ENCODE results near the gene RGS4. TPM values are rescaled to one million over a fixed set of nuclear protein-coding genes. Genes with fewer than 3 reads are reported as not detected.

Gene RGS4
- total RNA-seq, 1 donor from 2014 or later: 6.9 TPM

DNA sequence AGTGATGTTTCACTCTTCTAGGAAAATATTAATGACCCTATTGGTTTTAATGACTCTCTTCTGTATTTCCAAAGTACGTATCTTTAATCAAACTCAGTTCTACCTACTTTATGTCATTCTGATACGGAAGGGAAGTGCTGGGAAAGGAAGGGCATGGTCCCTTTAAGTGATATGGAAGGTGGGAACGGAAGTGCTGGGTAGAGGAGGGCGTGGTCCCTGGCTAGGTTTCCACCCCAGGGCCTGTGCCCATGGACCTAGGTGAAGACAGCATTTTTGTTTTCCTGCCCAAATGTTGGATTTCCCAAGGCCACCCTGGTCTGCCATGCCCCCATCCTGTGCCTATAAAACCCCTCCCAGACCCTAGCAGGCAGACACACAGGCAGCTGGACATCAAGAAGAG, 24.0 kb downstream of the RGS4 start:
- Histone ChIP-seq H3K27ac (no peak overlapping the region), H3K36me3 (no peaks in the 10 kb centered on the region), H3K9me3 (no peaks in the 10 kb centered on the region), H3K27me3 (no peaks in the 10 kb centered on the region), H3K4me1 (no peaks in the 10 kb centered on the region), H3K4me3 (no peak overlapping the region)
- TF ChIP-seq CTCF (IDR thresholded peaks at IDR 0.05) (no peak), POLR2A (IDR thresholded peaks at IDR 0.05) (no peak), POLR2AphosphoS5 (IDR thresholded peaks at IDR 0.05; ENCODE audit: insufficient read depth in 1 of 2, low read depth in 1 of 2) (no peak)
- intact Hi-C loops (cut with DNase I): no loop called here
- DNase-seq (ENCODE audit: extremely low spot score in 2 of 2): no peak

DNA sequence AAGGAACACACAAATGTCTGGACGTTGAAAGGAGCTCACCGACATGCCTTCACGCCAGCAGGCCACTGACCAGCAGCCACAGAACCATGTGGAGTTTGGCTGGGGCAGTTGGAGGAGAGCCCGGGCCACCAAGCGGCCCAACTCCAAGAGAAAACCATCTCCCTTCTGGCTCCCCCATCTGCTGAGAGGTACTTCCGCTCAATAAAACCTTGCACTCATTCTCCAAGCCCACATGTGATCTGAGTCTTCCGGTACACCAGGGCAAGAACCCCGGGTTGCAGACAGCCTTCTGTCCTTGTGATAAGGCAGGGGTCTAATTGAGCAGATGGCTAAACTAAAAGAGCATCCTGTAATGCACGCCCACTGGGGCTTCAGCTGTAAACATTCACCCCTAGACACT, 24.4 kb downstream of the RGS4 start:
- H3K27me3 ChIP-seq: no peaks in the 10 kb centered on the region
- no peaks in the 10 kb centered on the region for H3K9me3 ChIP-seq
- DNase-seq (ENCODE audit: extremely low spot score in 2 of 2): no peak
- TF ChIP-seq POLR2A (IDR thresholded peaks at IDR 0.05): no peak
- no peak for TF ChIP-seq CTCF (IDR thresholded peaks at IDR 0.05)
- TF ChIP-seq POLR2AphosphoS5 (IDR thresholded peaks at IDR 0.05; ENCODE audit: insufficient read depth in 1 of 2, low read depth in 1 of 2): no peak
- intact Hi-C loops (cut with DNase I): no loop called here
- no peak overlapping the region for H3K4me3 ChIP-seq
- no peak overlapping the region for H3K27ac ChIP-seq
- H3K36me3 ChIP-seq: no peaks in the 10 kb centered on the region
- no peaks in the 10 kb centered on the region for H3K4me1 ChIP-seq

- intact Hi-C loops (cut with DNase I): no loop called here
- DNase-seq (ENCODE audit: extremely low spot score in 2 of 2): no peak
- H3K27ac ChIP-seq: no peak overlapping the region
- no peaks in the 10 kb centered on the region for H3K27me3 ChIP-seq
- no peaks in the 10 kb centered on the region for H3K4me1 ChIP-seq
- TF ChIP-seq POLR2AphosphoS5 (IDR thresholded peaks at IDR 0.05; ENCODE audit: insufficient read depth in 1 of 2, low read depth in 1 of 2): no peak
- no peak for TF ChIP-seq POLR2A (IDR thresholded peaks at IDR 0.05)
- TF ChIP-seq CTCF (IDR thresholded peaks at IDR 0.05): no peak
- H3K9me3 ChIP-seq: no peaks in the 10 kb centered on the region
- H3K4me3 ChIP-seq: no peak overlapping the region
- H3K36me3 ChIP-seq: no peaks in the 10 kb centered on the region
Observed at GRCh38 chr1:163094182-163094581, 25.0 kb downstream of the RGS4 start.

DNA sequence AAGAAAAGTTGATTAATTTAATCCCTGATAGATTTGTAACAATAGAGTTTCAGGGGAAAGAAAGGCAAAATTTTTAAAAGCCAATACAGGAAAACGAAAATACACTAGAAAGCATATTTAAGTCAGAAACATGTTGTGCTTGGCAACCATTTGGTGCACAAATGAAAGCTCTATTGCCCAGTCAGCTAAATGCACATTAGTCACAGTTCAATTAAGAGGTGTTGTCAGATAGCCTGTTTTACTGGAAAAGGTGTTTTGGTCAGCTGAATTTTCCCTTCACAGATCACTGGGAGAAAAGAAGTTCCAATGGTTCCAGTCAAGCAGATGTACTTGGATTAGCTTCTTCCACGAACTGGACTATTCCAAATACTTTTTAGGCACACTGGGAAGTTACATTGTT, 25.4 kb downstream of the RGS4 start:
- TF ChIP-seq CTCF (IDR thresholded peaks at IDR 0.05) (no peak), POLR2AphosphoS5 (IDR thresholded peaks at IDR 0.05; ENCODE audit: insufficient read depth in 1 of 2, low read depth in 1 of 2) (no peak), POLR2A (IDR thresholded peaks at IDR 0.05) (no peak)
- intact Hi-C loops (cut with DNase I): no loop called here
- Histone ChIP-seq H3K27ac (no peak overlapping the region), H3K4me3 (no peak overlapping the region), H3K9me3 (no peaks in the 10 kb centered on the region), H3K4me1 (no peaks in the 10 kb centered on the region), H3K27me3 (no peaks in the 10 kb centered on the region), H3K36me3 (no peaks in the 10 kb centered on the region)
- no peak for DNase-seq (ENCODE audit: extremely low spot score in 2 of 2)

DNA sequence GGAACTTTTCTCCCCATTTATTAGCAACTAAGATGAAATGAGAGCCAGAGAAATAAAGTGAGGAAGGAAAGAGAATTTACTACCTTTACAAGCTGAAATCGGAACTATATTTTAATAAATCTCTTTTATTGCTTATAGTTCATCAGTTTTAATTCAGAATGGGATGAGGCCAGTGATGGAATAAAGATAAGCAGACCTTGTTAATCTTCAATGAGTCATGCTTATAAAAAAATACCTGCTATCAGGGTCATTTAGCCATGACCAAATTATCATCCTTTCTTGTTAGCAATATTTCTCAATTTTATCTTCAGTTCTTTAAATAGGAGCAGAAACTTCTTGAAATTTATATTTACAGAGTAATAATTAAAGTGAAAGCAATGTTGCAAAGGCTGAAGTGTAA, 26.1 kb downstream of the RGS4 start:
- TF ChIP-seq POLR2A (IDR thresholded peaks at IDR 0.05) (no peak), POLR2AphosphoS5 (IDR thresholded peaks at IDR 0.05; ENCODE audit: insufficient read depth in 1 of 2, low read depth in 1 of 2) (no peak), CTCF (IDR thresholded peaks at IDR 0.05) (no peak)
- DNase-seq (ENCODE audit: extremely low spot score in 2 of 2): no peak
- H3K27ac ChIP-seq: no peak overlapping the region
- H3K27me3 ChIP-seq: no peaks in the 10 kb centered on the region
- no peaks in the 10 kb centered on the region for H3K4me1 ChIP-seq
- no peaks in the 10 kb centered on the region for H3K9me3 ChIP-seq
- no peaks in the 10 kb centered on the region for H3K36me3 ChIP-seq
- H3K4me3 ChIP-seq: no peak overlapping the region
- intact Hi-C loops (cut with DNase I): no loop called here
